Measurements from ENCODE around the gene HOTAIR. TPM values are rescaled to one million over a fixed set of nuclear protein-coding genes. Genes with fewer than 3 reads are reported as not detected.

Gene HOTAIR
- polyA plus RNA-seq, 1 donor from 2014 or later = not detected

DNA sequence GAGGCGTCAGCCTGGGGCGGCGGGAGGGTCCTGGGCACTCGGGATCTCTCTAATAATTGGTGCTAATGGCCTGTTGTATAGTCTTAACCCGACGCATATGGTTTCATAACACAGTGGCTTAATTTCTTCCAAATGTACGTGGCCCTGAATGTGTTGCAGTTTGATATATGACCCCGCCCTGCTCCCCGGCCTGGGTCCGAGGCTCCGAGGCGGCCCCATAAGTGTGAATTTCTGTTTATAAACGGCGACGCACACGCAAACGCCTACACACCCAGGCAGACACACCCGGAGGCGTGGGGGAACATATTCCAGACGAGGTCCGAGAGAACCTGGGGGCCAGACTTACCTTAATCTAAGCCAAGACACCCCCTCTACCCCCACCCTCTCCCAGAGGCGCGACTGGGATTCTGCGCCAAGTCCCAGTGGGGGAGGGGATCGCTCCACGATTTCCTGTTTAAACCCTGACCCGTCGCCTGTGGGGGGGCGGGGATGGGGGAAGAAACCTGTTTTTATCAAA, 43.8 kb upstream of the HOTAIR start:
- H3K4me3 ChIP-seq (ENCODE audit: low read length) = peak overlapping the region; percentile 62
- H3K27ac ChIP-seq (ENCODE audit: low read length) = no peak overlapping the region
- H2AFZ ChIP-seq (ENCODE audit: low read depth, low read length) = no peak overlapping the region
- H3K79me2 ChIP-seq (replicated peaks; ENCODE audit: insufficient read depth, low read length) = no peaks in the 10 kb centered on the region
- no peaks in the 10 kb centered on the region for H4K20me1 ChIP-seq (ENCODE audit: insufficient read depth)
- no peaks in the 10 kb centered on the region for H3K9me3 ChIP-seq (ENCODE audit: low read length)
- no peak overlapping the region for H3K9ac ChIP-seq (ENCODE audit: low read length)
- no peak overlapping the region for H3K4me2 ChIP-seq (ENCODE audit: low read length)
- no peaks in the 10 kb centered on the region for H3F3A ChIP-seq (ENCODE audit: insufficient read depth, low read length, poor library complexity, severe bottlenecking)
- H3K36me3 ChIP-seq (ENCODE audit: insufficient read depth, low read length) = no peaks in the 10 kb centered on the region
- TF ChIP-seq POLR2AphosphoS5 (IDR thresholded peaks at IDR 0.05) (peak; percentile 27), TAF1 (IDR thresholded peaks at IDR 0.05; ENCODE audit: low read depth) (no peak)
- no peaks in the 10 kb centered on the region for H3K9me2 ChIP-seq (ENCODE audit: insufficient read depth, low read length)
- H3K27me3 ChIP-seq (ENCODE audit: insufficient read depth, low read depth, low read length) = peaks cover 98% of the 10 kb centered on the region

DNA sequence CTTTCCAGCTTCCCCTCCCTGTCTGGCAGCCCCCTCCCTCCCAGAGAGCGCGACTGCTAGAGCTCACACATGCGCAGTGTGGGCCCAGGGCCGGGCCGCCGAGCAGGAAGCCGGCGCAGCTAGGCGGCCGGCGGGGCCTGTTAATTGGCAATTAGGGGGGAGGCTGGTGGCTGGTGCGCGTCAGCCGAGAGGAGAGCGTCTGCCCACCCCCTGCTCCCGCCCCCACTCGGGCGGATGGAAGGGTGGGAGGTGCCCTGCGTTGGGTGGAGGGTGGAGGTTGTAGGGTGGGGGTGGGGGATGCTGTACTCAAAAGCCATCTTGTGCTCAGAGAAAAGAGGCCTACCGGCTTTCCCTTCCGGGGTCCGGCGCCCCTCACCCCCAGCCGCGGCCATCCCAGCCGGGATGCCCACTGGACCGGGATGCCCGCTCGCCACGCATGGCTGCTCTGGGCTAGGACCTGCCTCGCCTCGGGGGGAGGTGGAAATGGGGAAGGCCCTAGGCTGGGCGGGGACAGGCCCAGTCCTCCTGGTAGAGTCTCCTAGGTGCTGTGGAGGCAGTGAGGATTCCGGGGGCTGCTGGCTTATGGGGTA, 43.2 kb upstream of the HOTAIR start:
- no peak overlapping the region for H3K27ac ChIP-seq (ENCODE audit: low read length)
- no peak overlapping the region for H3K9ac ChIP-seq (ENCODE audit: low read length)

More for the DNA sequence above, 43.2 kb upstream of the HOTAIR start:
- Histone ChIP-seq H3K9me2 (ENCODE audit: insufficient read depth, low read length) (no peaks in the 10 kb centered on the region), H3K79me2 (replicated peaks; ENCODE audit: insufficient read depth, low read length) (no peaks in the 10 kb centered on the region), H3K4me2 (ENCODE audit: low read length) (no peak overlapping the region), H4K20me1 (ENCODE audit: insufficient read depth) (no peaks in the 10 kb centered on the region), H3K27me3 (ENCODE audit: insufficient read depth, low read depth, low read length) (peaks cover 98% of the 10 kb centered on the region), H3K4me3 (ENCODE audit: low read length) (peak overlapping the region; percentile 62), H2AFZ (ENCODE audit: low read depth, low read length) (no peak overlapping the region), H3F3A (ENCODE audit: insufficient read depth, low read length, poor library complexity, severe bottlenecking) (no peaks in the 10 kb centered on the region), H3K36me3 (ENCODE audit: insufficient read depth, low read length) (no peaks in the 10 kb centered on the region), H3K9me3 (ENCODE audit: low read length) (no peaks in the 10 kb centered on the region)
- TF ChIP-seq EP300 (conservative IDR thresholded peaks at IDR 0.05; ENCODE audit: poor library complexity, severe bottlenecking) (no peak), TAF1 (IDR thresholded peaks at IDR 0.05; ENCODE audit: low read depth) (no peak), RAD21 (conservative IDR thresholded peaks at IDR 0.05) (no peak), POLR2AphosphoS5 (IDR thresholded peaks at IDR 0.05) (no peak), MXI1 (conservative IDR thresholded peaks at IDR 0.05; ENCODE audit: poor library complexity, severe bottlenecking) (no peak), SMC3 (conservative IDR thresholded peaks at IDR 0.05; ENCODE audit: poor library complexity) (no peak), EZH2 (IDR thresholded peaks at IDR 0.05; ENCODE audit: borderline replicate concordance, insufficient read depth, low read length, poor library complexity, severe bottlenecking) (no peak)
- TF ChIP-seq, protein P1, sequence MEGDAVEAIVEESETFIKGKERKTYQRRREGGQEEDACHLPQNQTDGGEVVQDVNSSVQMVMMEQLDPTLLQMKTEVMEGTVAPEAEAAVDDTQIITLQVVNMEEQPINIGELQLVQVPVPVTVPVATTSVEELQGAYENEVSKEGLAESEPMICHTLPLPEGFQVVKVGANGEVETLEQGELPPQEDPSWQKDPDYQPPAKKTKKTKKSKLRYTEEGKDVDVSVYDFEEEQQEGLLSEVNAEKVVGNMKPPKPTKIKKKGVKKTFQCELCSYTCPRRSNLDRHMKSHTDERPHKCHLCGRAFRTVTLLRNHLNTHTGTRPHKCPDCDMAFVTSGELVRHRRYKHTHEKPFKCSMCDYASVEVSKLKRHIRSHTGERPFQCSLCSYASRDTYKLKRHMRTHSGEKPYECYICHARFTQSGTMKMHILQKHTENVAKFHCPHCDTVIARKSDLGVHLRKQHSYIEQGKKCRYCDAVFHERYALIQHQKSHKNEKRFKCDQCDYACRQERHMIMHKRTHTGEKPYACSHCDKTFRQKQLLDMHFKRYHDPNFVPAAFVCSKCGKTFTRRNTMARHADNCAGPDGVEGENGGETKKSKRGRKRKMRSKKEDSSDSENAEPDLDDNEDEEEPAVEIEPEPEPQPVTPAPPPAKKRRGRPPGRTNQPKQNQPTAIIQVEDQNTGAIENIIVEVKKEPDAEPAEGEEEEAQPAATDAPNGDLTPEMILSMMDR (IDR thresholded peaks at IDR 0.05; ENCODE audit: poor library complexity, severe bottlenecking) = no peak
- TF ChIP-seq, protein P2, sequence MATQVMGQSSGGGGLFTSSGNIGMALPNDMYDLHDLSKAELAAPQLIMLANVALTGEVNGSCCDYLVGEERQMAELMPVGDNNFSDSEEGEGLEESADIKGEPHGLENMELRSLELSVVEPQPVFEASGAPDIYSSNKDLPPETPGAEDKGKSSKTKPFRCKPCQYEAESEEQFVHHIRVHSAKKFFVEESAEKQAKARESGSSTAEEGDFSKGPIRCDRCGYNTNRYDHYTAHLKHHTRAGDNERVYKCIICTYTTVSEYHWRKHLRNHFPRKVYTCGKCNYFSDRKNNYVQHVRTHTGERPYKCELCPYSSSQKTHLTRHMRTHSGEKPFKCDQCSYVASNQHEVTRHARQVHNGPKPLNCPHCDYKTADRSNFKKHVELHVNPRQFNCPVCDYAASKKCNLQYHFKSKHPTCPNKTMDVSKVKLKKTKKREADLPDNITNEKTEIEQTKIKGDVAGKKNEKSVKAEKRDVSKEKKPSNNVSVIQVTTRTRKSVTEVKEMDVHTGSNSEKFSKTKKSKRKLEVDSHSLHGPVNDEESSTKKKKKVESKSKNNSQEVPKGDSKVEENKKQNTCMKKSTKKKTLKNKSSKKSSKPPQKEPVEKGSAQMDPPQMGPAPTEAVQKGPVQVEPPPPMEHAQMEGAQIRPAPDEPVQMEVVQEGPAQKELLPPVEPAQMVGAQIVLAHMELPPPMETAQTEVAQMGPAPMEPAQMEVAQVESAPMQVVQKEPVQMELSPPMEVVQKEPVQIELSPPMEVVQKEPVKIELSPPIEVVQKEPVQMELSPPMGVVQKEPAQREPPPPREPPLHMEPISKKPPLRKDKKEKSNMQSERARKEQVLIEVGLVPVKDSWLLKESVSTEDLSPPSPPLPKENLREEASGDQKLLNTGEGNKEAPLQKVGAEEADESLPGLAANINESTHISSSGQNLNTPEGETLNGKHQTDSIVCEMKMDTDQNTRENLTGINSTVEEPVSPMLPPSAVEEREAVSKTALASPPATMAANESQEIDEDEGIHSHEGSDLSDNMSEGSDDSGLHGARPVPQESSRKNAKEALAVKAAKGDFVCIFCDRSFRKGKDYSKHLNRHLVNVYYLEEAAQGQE (IDR thresholded peaks at IDR 0.05; ENCODE audit: borderline replicate concordance) = no peak
